ENCODE results near the gene POTEF.
"Not testable (repeated sequence)": the region's sequence is repeated elsewhere in the genome, so short reads cannot be mapped to it uniquely, and the experiment has no call there.

- not testable (repeated sequence) for TF ChIP-seq CTCF (conservative IDR thresholded peaks at IDR 0.05 in 1 of 2, IDR thresholded peaks at IDR 0.05 in 1 of 2; ENCODE audit: extremely low read depth in 1 of 2, insufficient read depth in 1 of 2, low read depth in 1 of 2, low read length in 2 of 2); EZH2 (IDR thresholded peaks at IDR 0.05; ENCODE audit: borderline replicate concordance, low read length)
Observed at GRCh38 chr2:130154423-130154770, 25.4 kb upstream of the POTEF start.
